HEK293 (cell line): ENCODE data around the gene GPR63.

Experiments
- ATF2 ChIP-seq: fragments of 450-650 bp; formaldehyde crosslinking; IDR thresholded peaks from 2 replicates; pipeline ENCODE4 v1.5.1; 2016; ENCODE audit warnings: missing biosample characterization, missing genetic modification characterization, low read depth
- CTCF ChIP-seq: fragments of 450-650 bp; formaldehyde crosslinking; IDR thresholded peaks from 2 replicates; pipeline ENCODE4 v1.5.1; 2016; ENCODE audit warnings: missing biosample characterization, missing genetic modification characterization
- PRDM10 ChIP-seq: fragments of 450-650 bp; formaldehyde crosslinking; IDR thresholded peaks from 2 replicates; pipeline ENCODE4 v1.5.1; 2016; ENCODE audit warnings: missing biosample characterization, missing genetic modification characterization
- ZNF274 ChIP-seq, 2 experiments: fragments of 200-500 bp in 1 of 2; fragments of 450-650 bp in 1 of 2; sonication (Bioruptor generic) in 1 of 2; formaldehyde crosslinking in 1 of 2; IDR thresholded peaks; 2 replicates each; pipeline versions ENCODE4 v1.5.1 to v1.6.1; 2014 to 2016; ENCODE audit warnings: borderline replicate concordance in 1 of 2, inconsistent platforms in 1 of 2, low read length in 1 of 2, missing biosample characterization in 1 of 2, missing genetic modification characterization in 1 of 2
- ZNF530 ChIP-seq: fragments of 450-650 bp; formaldehyde crosslinking; IDR thresholded peaks from 2 replicates; pipeline ENCODE4 v1.5.1; 2016; ENCODE audit warnings: low read depth, missing biosample characterization, missing genetic modification characterization

GRCh38 chr6:96849615-96850014 is 12.3 kb upstream of the GPR63 start:
- TF ChIP-seq ZNF274 (IDR thresholded peaks at IDR 0.05; ENCODE audit: low read length): no peak
- TF ChIP-seq ZNF274 (tag by site-specific recombination; IDR thresholded peaks at IDR 0.05; ENCODE audit: borderline replicate concordance): no peak
- TF ChIP-seq ZNF530 (tag by site-specific recombination): no peak
- no peak for TF ChIP-seq CTCF (tag by site-specific recombination)
- no peak for TF ChIP-seq ATF2 (tag by site-specific recombination)
- TF ChIP-seq PRDM10 (tag by site-specific recombination): no peak
